SK-N-MC (cell line): Measurements from ENCODE around the gene MACROD2.

Source experiments
- EZH2 ChIP-seq: fragments of 200-600 bp; sonication (generic); IDR thresholded peaks from one replicate; pipeline ENCODE4 v1.6.1; 2017; ENCODE audit warnings: antibody characterized with exemption
- FOXP2 ChIP-seq: optimal IDR thresholded peaks from 2 replicates; pipeline ENCODE3; 2011; ENCODE audit warnings: mild to moderate bottlenecking, moderate library complexity; ENCODE audit not compliant: insufficient read depth; ENCODE audit errors: extremely low read length, control extremely low read depth
- POLR2AphosphoS5 ChIP-seq: IDR thresholded peaks from 2 replicates; pipeline ENCODE4 v1.6.1; 2012; ENCODE audit warnings: mild to moderate bottlenecking, low read depth, low read length, borderline replicate concordance

- TF ChIP-seq EZH2 (no peak), POLR2AphosphoS5 (no peak), FOXP2 (no peak)
These were observed 930.0 kb downstream of the MACROD2 start for GRCh38 chr20:14925300-14925699.
